Transverse colon (tissue), 4 donors: ENCODE data around the gene ARL8B. TPM values are rescaled to one million over a fixed set of nuclear protein-coding genes. Genes with fewer than 3 reads are reported as not detected.

ENCODE experiments used
- DNase-seq: peaks from one replicate; pipeline ENCODE4 v3.0.0-alpha.2; 2019
- H3K27ac ChIP-seq, 4 donors: fragments of 200-600 bp; sonication (generic); 2 replicates each; pipeline ENCODE4 v1.5.1; 2016 to 2018; ENCODE audit warnings: inconsistent platforms in 4 of 4
- H3K27me3 ChIP-seq: fragments of 200-600 bp; sonication (generic); 2 replicates; pipeline ENCODE4 v1.5.1; 2017; ENCODE audit warnings: inconsistent platforms
- H3K36me3 ChIP-seq, 4 donors: fragments of 200-600 bp; sonication (generic); 2 replicates each; pipeline ENCODE4 v1.5.1; 2017 to 2019; ENCODE audit warnings: inconsistent platforms in 4 of 4
- H3K4me1 ChIP-seq, 4 donors: fragments of 200-600 bp; sonication (generic); 2 replicates each; pipeline ENCODE4 v1.5.1; 2017 to 2020; ENCODE audit warnings: inconsistent platforms in 4 of 4
- H3K4me3 ChIP-seq, 4 donors: fragments of 200-600 bp; sonication (generic); 1 replicate in 1 of 4; 2 replicates in 3 of 4; pipeline versions ENCODE4 v1.5.1 to v1.6.1; 2017 to 2019; ENCODE audit warnings: inconsistent platforms in 4 of 4
- H3K9me3 ChIP-seq, 2 donors: fragments of 200-600 bp; sonication (generic); 2 replicates each; pipeline ENCODE4 v1.5.1; 2017 to 2019; ENCODE audit warnings: inconsistent platforms in 2 of 2
- EP300 ChIP-seq: sonication (generic); formaldehyde crosslinking; IDR thresholded peaks from one replicate; pipeline ENCODE4 v1.6.1; 2017; ENCODE audit warnings: antibody characterized with exemption, low read depth
- POLR2A ChIP-seq: fragments of 450-650 bp; IDR thresholded peaks from one replicate; pipeline ENCODE4 v1.6.1; 2016; ENCODE audit warnings: antibody characterized with exemption, mild to moderate bottlenecking, moderate library complexity
- POLR2AphosphoS5 ChIP-seq, 3 donors: sonication (generic); formaldehyde crosslinking; IDR thresholded peaks; one replicate each; pipeline ENCODE4 v1.6.1; 2016; ENCODE audit warnings: antibody characterized with exemption in 3 of 3
- WGBS, 2 donors: methylation state at CpG; one replicate each; pipeline ENCODE4 v1.1.5; 2018; ENCODE audit warnings: low coverage in 1 of 2; 5-methylcytosine and 5-hydroxymethylcytosine counted together
- in situ Hi-C, 4 donors: fragments of 200-750 bp; cut with MboI; loops; one replicate each; pipeline versions ENCODE4 v1.15.0 to v1.15.1; 2017; ENCODE audit warnings: low sequenced_read_pairs in 3 of 4, low pct_ligation_motif_present in 1 of 4, low pct_unique_long_range_greater_than_20kb in 1 of 4
- intact Hi-C: fragments of 100-400 bp; cut with DNase I; formaldehyde crosslinking; loops from one replicate; pipeline ENCODE4 v1.15.1; 2023; ENCODE audit warnings: low total_unique reads
- small RNA-seq, 4 donors: library from RNA; depleted of rRNA; stranded (forward); fragments of <200 nt; gene quantifications; one replicate each; pipeline ENCODE3, GENCODE V24; 2016
- total RNA-seq, 4 donors: library from RNA; depleted of rRNA; stranded (reverse); fragments of >200 nt; gene quantifications; one replicate each; pipeline ENCODE4 v1.1.0, GENCODE V29; 2016
- TF ChIP-seq, protein P1 (sequence below), 5 experiments: fragments of 200-600 bp in 3 of 5; fragments of 450-650 bp in 2 of 5; sonication (generic) in 3 of 5; IDR thresholded peaks; 1 replicate in 2 of 5; 2 replicates in 3 of 5; pipeline ENCODE4 v1.5.1; 2016 to 2017; ENCODE audit warnings: antibody characterized with exemption in 5 of 5, inconsistent platforms in 3 of 5, mild to moderate bottlenecking in 2 of 5, moderate library complexity in 1 of 5

Gene ARL8B
- total RNA-seq, 4 donors from 2014 or later = 13.1 to 47.2 (median 31.9) TPM

DNA sequence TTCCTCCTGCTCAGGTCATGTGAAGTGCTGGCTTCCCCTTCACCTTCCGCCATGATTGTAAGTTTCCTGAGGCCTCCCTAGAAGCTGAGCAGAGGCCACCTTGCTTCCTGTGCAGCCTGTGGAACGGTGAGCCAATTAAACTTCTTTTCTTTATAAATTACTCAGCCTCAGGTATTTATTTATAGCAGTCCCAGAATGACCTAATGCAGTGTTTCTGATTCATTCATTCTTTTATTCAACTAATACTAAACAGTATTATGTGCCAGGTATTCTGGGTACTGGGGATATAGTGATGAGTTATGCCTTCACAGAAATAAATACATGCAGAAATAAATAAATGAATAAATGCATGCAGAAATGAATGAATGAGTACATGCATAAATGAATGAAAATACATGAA, 107.3 kb downstream of the ARL8B start:
- in situ Hi-C loops = loop anchor here in 1 of 4 donors (25.0 kb wide), 1 partner anchor 1483 kb away; no protein-coding TSS in a partner anchor
- no peaks in the 10 kb centered on the region for H3K9me3 ChIP-seq
- DNase-seq = no peak
- TF ChIP-seq EP300 = no peak
- no peak for TF ChIP-seq POLR2AphosphoS5 (IDR thresholded peaks at IDR 0.05)
- TF ChIP-seq, protein P1, sequence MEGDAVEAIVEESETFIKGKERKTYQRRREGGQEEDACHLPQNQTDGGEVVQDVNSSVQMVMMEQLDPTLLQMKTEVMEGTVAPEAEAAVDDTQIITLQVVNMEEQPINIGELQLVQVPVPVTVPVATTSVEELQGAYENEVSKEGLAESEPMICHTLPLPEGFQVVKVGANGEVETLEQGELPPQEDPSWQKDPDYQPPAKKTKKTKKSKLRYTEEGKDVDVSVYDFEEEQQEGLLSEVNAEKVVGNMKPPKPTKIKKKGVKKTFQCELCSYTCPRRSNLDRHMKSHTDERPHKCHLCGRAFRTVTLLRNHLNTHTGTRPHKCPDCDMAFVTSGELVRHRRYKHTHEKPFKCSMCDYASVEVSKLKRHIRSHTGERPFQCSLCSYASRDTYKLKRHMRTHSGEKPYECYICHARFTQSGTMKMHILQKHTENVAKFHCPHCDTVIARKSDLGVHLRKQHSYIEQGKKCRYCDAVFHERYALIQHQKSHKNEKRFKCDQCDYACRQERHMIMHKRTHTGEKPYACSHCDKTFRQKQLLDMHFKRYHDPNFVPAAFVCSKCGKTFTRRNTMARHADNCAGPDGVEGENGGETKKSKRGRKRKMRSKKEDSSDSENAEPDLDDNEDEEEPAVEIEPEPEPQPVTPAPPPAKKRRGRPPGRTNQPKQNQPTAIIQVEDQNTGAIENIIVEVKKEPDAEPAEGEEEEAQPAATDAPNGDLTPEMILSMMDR (IDR thresholded peaks at IDR 0.05) = no peak
- TF ChIP-seq POLR2A = no peak
- H3K4me3 ChIP-seq = no peak overlapping the region
- WGBS, 2 donors = 65 to 75% methylated on average over 2 of the region's 2 CpGs
- H3K27me3 ChIP-seq = no peaks in the 10 kb centered on the region
- H3K4me1 ChIP-seq = no peaks in the 10 kb centered on the region
- no peak overlapping the region for H3K27ac ChIP-seq
- intact Hi-C loops = no loop called here
- H3K36me3 ChIP-seq = no peaks in the 10 kb centered on the region

Small RNA genes within 50 kb of the gene (small RNA-seq; reads per million reads assigned to genes)
- 0 reads per million in 4 donors for gene AC090955.1
- 0 reads per million in 4 donors for gene RF00019

Other genes starting within 250 kb of the ARL8B start
- gene BHLHE40, start 142.9 kb upstream of the ARL8B start, total RNA-seq = 10 to 100 TPM; 13.4 to 50.9 (median 18.0) TPM
- 100 to 1,000 TPM in 1 of 4 donors, 10 to 100 TPM in 3; 27.3 to 312 (median 42.3) TPM for gene EDEM1, start 65.4 kb downstream of the ARL8B start, total RNA-seq